Gastrocnemius medialis (tissue), 4 donors: Measurements from ENCODE around the gene CNTN4. TPM values are rescaled to one million over a fixed set of nuclear protein-coding genes. Genes with fewer than 3 reads are reported as not detected.

Experiments used
- ATAC-seq, 2 donors: fragments of 150-250 bp; one replicate each; pipeline ENCODE4 v1.9.1; 2016
- DNase-seq, 2 donors: peaks; one replicate each; pipeline ENCODE4 v3.0.0-alpha.2; 2019
- H3K27ac ChIP-seq, 4 donors: fragments of 200-600 bp; sonication (generic); 1 replicate in 1 of 4; 2 replicates in 3 of 4; pipeline ENCODE4 v1.5.1; 2016 to 2018; ENCODE audit warnings: mild to moderate bottlenecking in 2 of 4, moderate library complexity in 1 of 4
- H3K27me3 ChIP-seq, 3 donors: fragments of 200-600 bp; sonication (generic) in 2 of 3; 1 replicate in 1 of 3; 2 replicates in 2 of 3; pipeline versions ENCODE4 v1.5.1 to v1.6.0; 2016 to 2019; ENCODE audit warnings: mild to moderate bottlenecking in 1 of 3, moderate library complexity in 1 of 3
- H3K36me3 ChIP-seq, 2 donors: fragments of 200-600 bp; sonication (generic) in 1 of 2; one replicate each; pipeline ENCODE4 v1.5.1; 2017 to 2018
- H3K4me1 ChIP-seq, 2 donors: fragments of 200-600 bp; sonication (generic) in 1 of 2; one replicate each; pipeline ENCODE4 v1.5.1; 2016 to 2017; ENCODE audit warnings: mild to moderate bottlenecking in 2 of 2
- H3K4me3 ChIP-seq, 4 donors: fragments of 200-600 bp; sonication (generic) in 3 of 4; 1 replicate in 1 of 4; 2 replicates in 3 of 4; pipeline ENCODE4 v1.5.1; 2016 to 2019; ENCODE audit warnings: mild to moderate bottlenecking in 2 of 4
- H3K9me3 ChIP-seq, 3 donors: fragments of 200-600 bp; sonication (generic) in 2 of 3; 1 replicate in 1 of 3; 2 replicates in 2 of 3; pipeline ENCODE4 v1.5.1; 2016 to 2019
- CTCF ChIP-seq, 5 experiments: fragments of 450-650 bp in 3 of 5; fragments of 200-600 bp in 2 of 5; sonication (generic) in 2 of 5; IDR thresholded peaks in 4 of 5; conservative IDR thresholded peaks in 1 of 5; 1 replicate in 4 of 5; 2 replicates in 1 of 5; pipeline ENCODE4 v1.5.1; 2016 to 2019; ENCODE audit warnings: antibody characterized with exemption in 5 of 5, mild to moderate bottlenecking in 3 of 5, moderate library complexity in 3 of 5
- POLR2A ChIP-seq, 2 donors: fragments of 450-650 bp; IDR thresholded peaks; one replicate each; pipeline ENCODE4 v1.6.1; 2017; ENCODE audit warnings: antibody characterized with exemption in 2 of 2, mild to moderate bottlenecking in 2 of 2, moderate library complexity in 2 of 2
- in situ Hi-C, 4 donors: fragments of 200-750 bp; cut with MboI; loops; one replicate each; pipeline versions ENCODE4 v1.15.0 to v1.8.0; 2017; ENCODE audit warnings: low sequenced_read_pairs in 4 of 4
- intact Hi-C: fragments of 100-400 bp; cut with DNase I; formaldehyde crosslinking; loops from one replicate; pipeline ENCODE4 v1.15.1; 2023; ENCODE audit warnings: low total_unique reads
- total RNA-seq, 4 donors: library from RNA; depleted of rRNA; stranded (reverse); fragments of >200 nt; gene quantifications; one replicate each; pipeline versions ENCODE4 v1.1.0 to v1.2.3, GENCODE V29; 2016

CNTN4 gene
- total RNA-seq, 4 donors from 2014 or later = 0.51 to 1.9 (median 1.4) TPM

GRCh38 chr3:2543247-2543646, 444.6 kb downstream of the CNTN4 start:
- no peaks in the 10 kb centered on the region for H3K4me1 ChIP-seq
- H3K36me3 ChIP-seq = no peaks in the 10 kb centered on the region
- DNase-seq (no peak), ATAC-seq (no peak)
- in situ Hi-C loops = no loop called here
- TF ChIP-seq POLR2A (IDR thresholded peaks at IDR 0.05) = no peak
- no peak for TF ChIP-seq CTCF (IDR thresholded peaks at IDR 0.05 in 4 of 5, conservative IDR thresholded peaks at IDR 0.05 in 1 of 5)
- intact Hi-C loops = no loop called here
- H3K9me3 ChIP-seq = no peaks in the 10 kb centered on the region
- H3K27me3 ChIP-seq = no peaks in the 10 kb centered on the region
- no peak overlapping the region for H3K4me3 ChIP-seq
- no peak overlapping the region for H3K27ac ChIP-seq

- H3K36me3 ChIP-seq = no peaks in the 10 kb centered on the region
- intact Hi-C loops (no loop called here), in situ Hi-C loops (no loop called here)
- H3K27me3 ChIP-seq = no peaks in the 10 kb centered on the region
- TF ChIP-seq POLR2A (IDR thresholded peaks at IDR 0.05) (no peak), CTCF (IDR thresholded peaks at IDR 0.05 in 4 of 5, conservative IDR thresholded peaks at IDR 0.05 in 1 of 5) (no peak)
- ATAC-seq (no peak), DNase-seq (no peak)
- H3K9me3 ChIP-seq = no peaks in the 10 kb centered on the region
- no peaks in the 10 kb centered on the region for H3K4me1 ChIP-seq
- no peak overlapping the region for H3K27ac ChIP-seq
- no peak overlapping the region for H3K4me3 ChIP-seq
These were observed 445.5 kb downstream of the CNTN4 start for GRCh38 chr3:2544212-2544611.

- TF ChIP-seq CTCF (IDR thresholded peaks at IDR 0.05 in 4 of 5, conservative IDR thresholded peaks at IDR 0.05 in 1 of 5) = no peak
- no peak for TF ChIP-seq POLR2A (IDR thresholded peaks at IDR 0.05)
- in situ Hi-C loops = no loop called here
- H3K4me1 ChIP-seq = no peaks in the 10 kb centered on the region
- H3K4me3 ChIP-seq = no peak overlapping the region
- intact Hi-C loops = no loop called here
- ATAC-seq = no peak
- no peaks in the 10 kb centered on the region for H3K36me3 ChIP-seq
- DNase-seq = no peak
- H3K27ac ChIP-seq = no peak overlapping the region
- no peaks in the 10 kb centered on the region for H3K9me3 ChIP-seq
- H3K27me3 ChIP-seq = no peaks in the 10 kb centered on the region
These were observed 446.1 kb downstream of the CNTN4 start for GRCh38 chr3:2544718-2545117.

- TF ChIP-seq CTCF (IDR thresholded peaks at IDR 0.05 in 4 of 5, conservative IDR thresholded peaks at IDR 0.05 in 1 of 5) = no peak
- no peak for TF ChIP-seq POLR2A (IDR thresholded peaks at IDR 0.05)
- Histone ChIP-seq H3K4me3 (no peak overlapping the region), H3K36me3 (no peaks in the 10 kb centered on the region), H3K27me3 (no peaks in the 10 kb centered on the region), H3K9me3 (no peaks in the 10 kb centered on the region), H3K4me1 (no peaks in the 10 kb centered on the region), H3K27ac (no peak overlapping the region)
- in situ Hi-C loops (no loop called here), intact Hi-C loops (no loop called here)
- no peak for ATAC-seq
- no peak for DNase-seq
These were observed 448.4 kb downstream of the CNTN4 start for GRCh38 chr3:2547049-2547448.

GRCh38 chr3:2554656-2555055, 456.0 kb downstream of the CNTN4 start:
- intact Hi-C loops (no loop called here), in situ Hi-C loops (no loop called here)
- ATAC-seq (no peak), DNase-seq (no peak)
- Histone ChIP-seq H3K27ac (no peak overlapping the region), H3K4me3 (no peak overlapping the region), H3K4me1 (no peaks in the 10 kb centered on the region), H3K36me3 (no peaks in the 10 kb centered on the region), H3K9me3 (no peaks in the 10 kb centered on the region), H3K27me3 (no peaks in the 10 kb centered on the region)
- TF ChIP-seq CTCF (IDR thresholded peaks at IDR 0.05 in 4 of 5, conservative IDR thresholded peaks at IDR 0.05 in 1 of 5) = no peak
- no peak for TF ChIP-seq POLR2A (IDR thresholded peaks at IDR 0.05)
